Lung (tissue), 12 donors: ENCODE measurements around the gene DENND11. TPM values are rescaled to one million over a fixed set of nuclear protein-coding genes. Genes with fewer than 3 reads are reported as not detected.

Experiments used
- ATAC-seq: fragments of 200-7000 bp; cut with Tn5 transposase; one replicate; pipeline ENCODE4 v1.9.1; 2020; ENCODE audit warnings: moderate number of reproducible peaks; ENCODE audit not compliant: insufficient read depth, low FRiP score
- DNase-seq, 3 donors: peaks; one replicate each; pipeline ENCODE4 v3.0.0-alpha.2; 2013 to 2017
- H3K27ac ChIP-seq, 2 donors: one replicate each; pipeline ENCODE4 v1.5.1; 2013; ENCODE audit warnings: mild to moderate bottlenecking in 2 of 2, moderate library complexity in 2 of 2, control low read depth in 1 of 2, inconsistent platforms in 1 of 2, low read depth in 1 of 2, low read length in 1 of 2
- H3K27me3 ChIP-seq, 3 donors: one replicate each; pipeline ENCODE4 v1.5.1; 2013; ENCODE audit warnings: low read length in 2 of 3; ENCODE audit not compliant: control insufficient read depth in 3 of 3, insufficient read depth in 3 of 3
- H3K36me3 ChIP-seq, 4 donors: one replicate each; pipeline ENCODE4 v1.5.1; 2013; ENCODE audit warnings: low read length in 4 of 4, mild to moderate bottlenecking in 1 of 4, moderate library complexity in 1 of 4; ENCODE audit not compliant: control insufficient read depth in 4 of 4, insufficient read depth in 4 of 4
- H3K4me1 ChIP-seq, 5 donors: one replicate each; pipeline ENCODE4 v1.5.1; 2013; ENCODE audit warnings: low read length in 5 of 5, mild to moderate bottlenecking in 2 of 5, moderate library complexity in 1 of 5; ENCODE audit not compliant: control insufficient read depth in 5 of 5, insufficient read depth in 5 of 5
- H3K4me3 ChIP-seq: one replicate; pipeline ENCODE4 v1.5.1; 2013; ENCODE audit warnings: mild to moderate bottlenecking, control low read depth, moderate library complexity
- H3K9ac ChIP-seq, 2 donors: one replicate each; pipeline ENCODE4 v1.5.1; 2013; ENCODE audit warnings: low read length in 2 of 2, control low read depth in 1 of 2; ENCODE audit not compliant: insufficient read depth in 1 of 2
- H3K9me3 ChIP-seq, 4 donors: one replicate each; pipeline ENCODE4 v1.5.1; 2013; ENCODE audit warnings: low read length in 3 of 4, mild to moderate bottlenecking in 1 of 4, moderate library complexity in 1 of 4; ENCODE audit not compliant: control insufficient read depth in 4 of 4, insufficient read depth in 3 of 4
- WGBS, 2 donors: extraction: QIAGEN DNeasy Blood & Tissue Kit; methylation state at CpG; one replicate each; pipeline ENCODE4 v1.1.7; 2013; 5-methylcytosine and 5-hydroxymethylcytosine counted together
- polyA plus RNA-seq, 2 donors: library from polyadenylated mRNA; stranded (reverse); fragments of 200-250 nt; gene quantifications; one replicate each; pipeline ENCODE4 v1.2.1, GENCODE V29; 2013
- total RNA-seq, 2 donors: library from RNA; depleted of rRNA in 1 of 2; stranded (reverse); fragments of >200 nt in 1 of 2; gene quantifications; one replicate each; pipeline ENCODE4 v1.2.1, GENCODE V29; 2014 to 2021
- TF ChIP-seq, protein P1 (sequence below): IDR thresholded peaks from 2 replicates; pipeline ENCODE4 v1.5.1; 2012; ENCODE audit warnings: mild to moderate bottlenecking; ENCODE audit errors: control extremely low read depth, extremely low read depth
- donor health status: control.
- donor health status: control.
- donor health status: Bipolar disorder and iron deficiency.
- donor health status: healthy.
- donor health status: DM: yes; HTN: yes; CAD: no.

DENND11 gene
- total and polyA plus RNA-seq, 4 donors = 5.1 to 43.3 (median 16.2) TPM

DNA sequence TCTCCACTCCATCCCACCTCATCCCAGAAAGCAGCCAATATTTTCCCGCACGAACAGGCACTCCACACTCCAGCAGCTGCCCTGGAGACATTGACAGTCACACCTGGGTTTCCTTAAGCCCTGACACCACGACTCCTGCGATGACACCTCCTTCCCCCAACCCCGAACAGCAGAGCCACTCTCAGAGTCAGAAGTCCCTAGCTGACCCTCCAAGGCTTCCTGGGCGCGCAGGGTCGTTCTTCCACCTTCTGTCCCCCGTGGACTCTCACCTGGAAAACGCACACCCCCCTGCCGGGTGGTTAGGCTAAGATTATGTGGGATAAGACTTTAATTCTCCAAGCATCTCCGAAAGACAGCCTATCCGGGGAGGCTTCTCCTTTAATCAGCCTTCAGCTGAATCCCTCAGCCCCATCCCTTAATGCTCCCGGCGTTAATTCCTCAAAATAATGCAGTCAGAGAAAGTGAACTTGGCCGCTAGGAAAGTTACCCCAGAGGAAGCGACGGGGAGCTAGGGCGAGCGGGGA, 1.1 kb downstream of the DENND11 start:
- Histone ChIP-seq H3K4me1 (peaks cover 0 to 29% (median 11%) of the 10 kb centered on the region in 5 donors), H3K27me3 (no peaks in the 10 kb centered on the region), H3K9me3 (no peaks in the 10 kb centered on the region), H3K27ac (peak overlapping the region; percentile 26 to 56), H3K4me3 (peak overlapping the region; percentile 37), H3K36me3 (peaks cover 0 to 3% (median 1%) of the 10 kb centered on the region in 4 donors), H3K9ac (peak overlapping the region in 1 of 2 donors; percentile 57)
- WGBS, 2 donors = 11 to 14% methylated on average over 20 of the region's 20 CpGs
- DNase-seq (peak in 2 of 3 donors; percentile 31 to 34), ATAC-seq (no peak)
- TF ChIP-seq, protein P1, sequence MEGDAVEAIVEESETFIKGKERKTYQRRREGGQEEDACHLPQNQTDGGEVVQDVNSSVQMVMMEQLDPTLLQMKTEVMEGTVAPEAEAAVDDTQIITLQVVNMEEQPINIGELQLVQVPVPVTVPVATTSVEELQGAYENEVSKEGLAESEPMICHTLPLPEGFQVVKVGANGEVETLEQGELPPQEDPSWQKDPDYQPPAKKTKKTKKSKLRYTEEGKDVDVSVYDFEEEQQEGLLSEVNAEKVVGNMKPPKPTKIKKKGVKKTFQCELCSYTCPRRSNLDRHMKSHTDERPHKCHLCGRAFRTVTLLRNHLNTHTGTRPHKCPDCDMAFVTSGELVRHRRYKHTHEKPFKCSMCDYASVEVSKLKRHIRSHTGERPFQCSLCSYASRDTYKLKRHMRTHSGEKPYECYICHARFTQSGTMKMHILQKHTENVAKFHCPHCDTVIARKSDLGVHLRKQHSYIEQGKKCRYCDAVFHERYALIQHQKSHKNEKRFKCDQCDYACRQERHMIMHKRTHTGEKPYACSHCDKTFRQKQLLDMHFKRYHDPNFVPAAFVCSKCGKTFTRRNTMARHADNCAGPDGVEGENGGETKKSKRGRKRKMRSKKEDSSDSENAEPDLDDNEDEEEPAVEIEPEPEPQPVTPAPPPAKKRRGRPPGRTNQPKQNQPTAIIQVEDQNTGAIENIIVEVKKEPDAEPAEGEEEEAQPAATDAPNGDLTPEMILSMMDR = no peak

DNA sequence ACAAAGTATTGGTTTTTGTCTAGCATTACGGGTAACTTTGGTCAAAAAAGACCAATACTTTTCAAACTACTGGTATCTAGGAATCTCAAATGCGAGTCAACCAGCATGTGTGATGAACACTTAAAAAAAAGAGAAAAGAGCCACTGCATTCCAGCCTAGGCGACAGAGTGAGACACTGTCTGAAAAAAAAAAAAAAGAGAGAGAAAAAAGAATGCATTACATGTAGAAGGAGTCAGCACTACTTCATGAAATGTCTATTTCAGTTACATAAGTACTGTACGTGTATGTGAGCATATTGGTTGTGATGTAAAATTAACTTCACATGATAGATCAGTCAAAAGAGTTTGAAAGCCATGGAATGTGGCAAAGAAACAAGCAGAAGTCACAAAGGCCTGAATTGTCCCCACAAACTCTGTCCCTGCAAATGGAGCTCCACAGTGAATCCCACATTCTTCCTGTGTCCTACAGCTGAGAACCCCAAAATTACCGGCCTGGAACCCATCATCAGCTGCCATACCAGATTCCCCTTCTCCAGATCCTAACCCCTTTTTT, 1.6 kb downstream of the DENND11 start:
- H3K36me3 ChIP-seq = peaks cover 0 to 5% (median 1%) of the 10 kb centered on the region in 4 donors
- peaks cover 0 to 34% (median 15%) of the 10 kb centered on the region in 5 donors for H3K4me1 ChIP-seq
- TF ChIP-seq, protein P1 = no peak
- peak overlapping the region in 1 of 2 donors; percentile 57 for H3K9ac ChIP-seq
- peak overlapping the region in 1 of 2 donors; percentile 56 for H3K27ac ChIP-seq
- WGBS, 2 donors = 69 to 73% methylated on average over 5 of the region's 5 CpGs
- peak overlapping the region; percentile 37 for H3K4me3 ChIP-seq
- DNase-seq = no peak
- no peaks in the 10 kb centered on the region for H3K27me3 ChIP-seq
- ATAC-seq = no peak
- no peaks in the 10 kb centered on the region for H3K9me3 ChIP-seq

DNA sequence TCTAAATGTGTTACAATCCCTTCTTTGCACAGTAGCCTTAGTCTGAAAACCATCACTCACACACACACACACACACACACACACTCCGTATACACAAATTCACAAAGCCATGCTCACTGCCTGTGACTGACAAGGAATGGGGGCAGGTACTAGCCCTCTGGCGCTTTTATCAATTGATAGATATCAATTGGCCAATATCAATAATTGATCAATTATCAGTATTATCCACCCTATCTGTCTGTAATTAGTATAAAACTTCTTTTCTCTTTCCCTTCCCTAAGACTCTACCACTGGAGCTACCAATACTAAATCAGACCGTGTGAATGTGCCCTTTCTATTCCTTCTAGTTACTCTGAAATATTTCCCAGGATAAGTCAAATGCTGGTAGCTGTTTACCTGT, 2.1 kb downstream of the DENND11 start:
- peaks cover 0 to 38% (median 15%) of the 10 kb centered on the region in 5 donors for H3K4me1 ChIP-seq
- ATAC-seq = no peak
- H3K9me3 ChIP-seq = no peaks in the 10 kb centered on the region
- DNase-seq = no peak
- no peak overlapping the region for H3K4me3 ChIP-seq
- H3K36me3 ChIP-seq = peaks cover 0 to 5% (median 1%) of the 10 kb centered on the region in 4 donors
- no peaks in the 10 kb centered on the region for H3K27me3 ChIP-seq
- H3K27ac ChIP-seq = no peak overlapping the region
- no peak overlapping the region for H3K9ac ChIP-seq
- TF ChIP-seq, protein P1 = no peak
- 80 to 82% methylated on average over 3 of the region's 3 CpGs for WGBS, 2 donors
